GM23338 (cell line): ENCODE measurements around the gene EFCC1. TPM values are rescaled to one million over a fixed set of nuclear protein-coding genes. Genes with fewer than 3 reads are reported as not detected.
"Not testable (repeated sequence)": the region's sequence is repeated elsewhere in the genome, so short reads cannot be mapped to it uniquely, and the experiment has no call there.

Experiments used
- ATAC-seq: fragments of 200-7000 bp; cut with Tn5 transposase; 3 replicates; pipeline ENCODE4 v1.9.1; 2020
- DNase-seq: peaks from one replicate; pipeline ENCODE4 v3.0.0-alpha.2; 2015; ENCODE audit warnings: low spot score
- H2AFZ ChIP-seq: fragments of 200-600 bp; sonication (generic); 2 replicates; pipeline ENCODE4 v1.8.0; 2016; ENCODE audit warnings: antibody characterized with exemption, mild to moderate bottlenecking, moderate library complexity
- H3F3A ChIP-seq: fragments of 200-600 bp; sonication (generic); replicated peaks from 2 replicates; pipeline ENCODE4 v1.8.0; 2017; ENCODE audit warnings: antibody characterized with exemption, mixed run types, low read depth
- H3K27ac ChIP-seq: fragments of 200-600 bp; sonication (generic); 2 replicates; pipeline ENCODE4 v1.6.1; 2016; ENCODE audit warnings: low read depth
- H3K27me3 ChIP-seq: fragments of 200-600 bp; sonication (generic); 2 replicates; pipeline ENCODE4 v1.8.0; 2016; ENCODE audit warnings: mild to moderate bottlenecking, mixed run types, moderate library complexity; ENCODE audit not compliant: insufficient read depth
- H3K36me3 ChIP-seq: fragments of 200-600 bp; sonication (generic); 2 replicates; pipeline ENCODE4 v1.8.0; 2016; ENCODE audit warnings: mild to moderate bottlenecking; ENCODE audit not compliant: insufficient read depth
- H3K4me1 ChIP-seq: fragments of 200-600 bp; sonication (generic); 2 replicates; pipeline ENCODE4 v1.8.0; 2016; ENCODE audit warnings: mild to moderate bottlenecking, moderate library complexity; ENCODE audit not compliant: insufficient read depth
- H3K4me2 ChIP-seq: fragments of 200-600 bp; sonication (generic); 2 replicates; pipeline ENCODE4 v1.7.1; 2017; ENCODE audit warnings: mixed run types
- H3K4me3 ChIP-seq: fragments of 200-600 bp; sonication (generic); 2 replicates; pipeline ENCODE4 v1.6.1; 2016; ENCODE audit warnings: mixed run types
- H3K79me2 ChIP-seq: fragments of 200-600 bp; sonication (generic); replicated peaks from 2 replicates; pipeline ENCODE4 v1.8.0; 2017; ENCODE audit warnings: mild to moderate bottlenecking; ENCODE audit not compliant: insufficient read depth
- H3K9me2 ChIP-seq: fragments of 200-600 bp; sonication (generic); 2 replicates; pipeline ENCODE4 v1.8.0; 2017; ENCODE audit not compliant: insufficient read depth
- H4K20me1 ChIP-seq: fragments of 200-600 bp; sonication (generic); replicated peaks from 2 replicates; pipeline ENCODE4 v1.8.0; 2017; ENCODE audit warnings: mild to moderate bottlenecking; ENCODE audit not compliant: insufficient read depth
- H3K27ac Mint-ChIP-seq: 2 replicates; pipeline ENCODE4 v1.8.0; 2020; ENCODE audit warnings: inconsistent platforms, mild to moderate bottlenecking, moderate library complexity, mixed read lengths
- H3K27me3 Mint-ChIP-seq: 3 replicates; pipeline ENCODE4 v1.8.0; 2022; ENCODE audit warnings: low read depth, mild to moderate bottlenecking, moderate library complexity, mixed read lengths, inconsistent platforms; ENCODE audit not compliant: insufficient read depth, poor library complexity
- H3K36me3 Mint-ChIP-seq: 3 replicates; pipeline ENCODE4 v1.8.0; 2021; ENCODE audit warnings: low read depth, mild to moderate bottlenecking, inconsistent platforms, moderate library complexity, mixed read lengths
- H3K4me1 Mint-ChIP-seq: 3 replicates; pipeline ENCODE4 v1.8.0; 2020; ENCODE audit warnings: mild to moderate bottlenecking, inconsistent platforms, mixed read lengths
- H3K4me3 Mint-ChIP-seq: 3 replicates; pipeline ENCODE4 v1.8.0; 2021; ENCODE audit warnings: moderate library complexity, mild to moderate bottlenecking, inconsistent platforms, mixed read lengths
- H3K9me3 Mint-ChIP-seq: 3 replicates; pipeline ENCODE4 v1.8.0; 2020; ENCODE audit warnings: moderate library complexity, mild to moderate bottlenecking, inconsistent platforms, mixed read lengths
- CREB1 ChIP-seq: fragments of 250-450 bp; sonication (Bioruptor Pico); IDR thresholded peaks from 2 replicates; pipeline ENCODE4 v1.5.0; 2020; ENCODE audit warnings: low read depth, mild to moderate bottlenecking, moderate library complexity
- ETS1 ChIP-seq: IDR thresholded peaks from 2 replicates; pipeline ENCODE4 v1.6.1; 2016; ENCODE audit warnings: antibody characterized with exemption
- EZH2 ChIP-seq: fragments of 200-600 bp; sonication (generic); IDR thresholded peaks from one replicate; pipeline ENCODE4 v1.8.0; 2017; ENCODE audit warnings: antibody characterized with exemption, mild to moderate bottlenecking, low read depth; ENCODE audit not compliant: unreplicated experiment
- EZH2phosphoT487 ChIP-seq: fragments of 200-600 bp; sonication (generic); IDR thresholded peaks from one replicate; pipeline ENCODE4 v1.8.1; 2018; ENCODE audit warnings: antibody characterized with exemption; ENCODE audit not compliant: unreplicated experiment
- JUNB ChIP-seq: IDR thresholded peaks from one replicate; pipeline ENCODE4 v1.6.1; 2016; ENCODE audit warnings: antibody characterized with exemption; ENCODE audit not compliant: unreplicated experiment
- NANOG ChIP-seq: IDR thresholded peaks from 2 replicates; pipeline ENCODE4 v1.6.1; 2016; ENCODE audit warnings: antibody characterized with exemption, borderline replicate concordance
- POLR2AphosphoS5 ChIP-seq: IDR thresholded peaks from 2 replicates; pipeline ENCODE4 v1.6.1; 2016; ENCODE audit warnings: antibody characterized with exemption, low read depth
- REST ChIP-seq: IDR thresholded peaks from one replicate; pipeline ENCODE4 v1.6.1; 2018; ENCODE audit warnings: antibody characterized with exemption; ENCODE audit not compliant: unreplicated experiment
- STAT1 ChIP-seq: IDR thresholded peaks from one replicate; pipeline ENCODE4 v1.6.1; 2016; ENCODE audit warnings: antibody characterized with exemption; ENCODE audit not compliant: unreplicated experiment
- ZNF114 ChIP-seq: fragments of 250-450 bp; sonication (Bioruptor Pico); IDR thresholded peaks from 2 replicates; pipeline ENCODE4 v1.5.0; 2020; ENCODE audit warnings: mild to moderate bottlenecking, moderate library complexity
- ZNF331 ChIP-seq: fragments of 250-450 bp; sonication (Bioruptor Pico); IDR thresholded peaks from 2 replicates; pipeline ENCODE4 v1.5.0; 2020; ENCODE audit warnings: low read depth, mild to moderate bottlenecking, moderate library complexity
- ZNF462 ChIP-seq: fragments of 250-450 bp; sonication (Bioruptor Pico); IDR thresholded peaks from 2 replicates; pipeline ENCODE4 v1.5.0; 2020; ENCODE audit warnings: mild to moderate bottlenecking, moderate library complexity
- polyA plus RNA-seq: library from polyadenylated mRNA; unstranded; fragments of >200 nt; fragmentation: Nextera tagmentation; extraction: Ambion mirVana; gene quantifications from 2 replicates; pipeline ENCODE4 v1.2.1, GENCODE V29; 2016
- total RNA-seq: library from RNA; depleted of rRNA; stranded (reverse); fragments of >200 nt; shearing (Covaris generic); gene quantifications from 2 replicates; pipeline ENCODE4 v1.2.3, GENCODE V29; 2014

Gene EFCC1
- total and polyA plus RNA-seq, 2 experiments from 2014 or later: not detected

- not testable (repeated sequence) for H3K36me3 Mint-ChIP-seq, H3F3A ChIP-seq, H4K20me1 ChIP-seq, H3K27ac Mint-ChIP-seq, H3K4me1 ChIP-seq, H3K4me1 Mint-ChIP-seq, H3K36me3 ChIP-seq, H3K9me3 Mint-ChIP-seq, H3K27me3 ChIP-seq, H3K27ac ChIP-seq, H3K79me2 ChIP-seq, ATAC-seq, H3K9me2 ChIP-seq
- peaks cover 11% of the 10 kb centered on the region for H3K27me3 Mint-ChIP-seq
- peak; percentile 49 for DNase-seq
- Histone ChIP-seq H3K4me3 (peak overlapping the region; percentile 59; the same call in 1 of the 2 replicates), H3K4me2 (peak overlapping the region; percentile 85), H2AFZ (peak overlapping the region; percentile 98)
- H3K4me3 Mint-ChIP-seq: peak overlapping the region; percentile 38; the same call in 1 of the 3 replicates
Measured at GRCh38 chr3:129067719-129068118, 66.6 kb downstream of the EFCC1 start.

GRCh38 chr3:129068291-129068886, 67.3 kb downstream of the EFCC1 start:
- H3K36me3 Mint-ChIP-seq: no peaks in the 10 kb centered on the region; the same call in 2 of the 3 replicates
- H3K27me3 ChIP-seq: peaks cover 9% of the 10 kb centered on the region
- no peak overlapping the region for H3K27ac Mint-ChIP-seq
- peaks cover 10% of the 10 kb centered on the region for H3K27me3 Mint-ChIP-seq
- no peaks in the 10 kb centered on the region for H3K4me1 ChIP-seq
- peaks cover 4% of the 10 kb centered on the region; the same call in 2 of the 3 replicates for H3K9me3 Mint-ChIP-seq
- H3K27ac ChIP-seq: no peak overlapping the region
- no peaks in the 10 kb centered on the region for H3K36me3 ChIP-seq
- ATAC-seq (peak; percentile 82), DNase-seq (peak; percentile 19)
- H3K9me2 ChIP-seq: no peaks in the 10 kb centered on the region
- peak overlapping the region; percentile 98 for H2AFZ ChIP-seq
- no peaks in the 10 kb centered on the region for H4K20me1 ChIP-seq
- peak overlapping the region; percentile 85 for H3K4me2 ChIP-seq
- no peaks in the 10 kb centered on the region for H3F3A ChIP-seq
- peak overlapping the region; percentile 59 for H3K4me3 ChIP-seq
- no peak overlapping the region for H3K4me3 Mint-ChIP-seq
- no peaks in the 10 kb centered on the region; the same call in 2 of the 3 replicates for H3K4me1 Mint-ChIP-seq
- no peaks in the 10 kb centered on the region for H3K79me2 ChIP-seq
- TF ChIP-seq REST (no peak), EZH2phosphoT487 (no peak), EZH2 (no peak), NANOG (no peak), ZNF462 (CRISPR knock-in tag) (no peak), JUNB (no peak), POLR2AphosphoS5 (no peak), CREB1 (CRISPR knock-in tag) (no peak), ZNF331 (no peak), ZNF114 (no peak), ETS1 (no peak), STAT1 (no peak)
